Measurements from ENCODE around the gene HEPHL1. TPM values are rescaled to one million over a fixed set of nuclear protein-coding genes. Genes with fewer than 3 reads are reported as not detected.

Gene HEPHL1
- total RNA-seq, 1 donor from 2014 or later: not detected

DNA sequence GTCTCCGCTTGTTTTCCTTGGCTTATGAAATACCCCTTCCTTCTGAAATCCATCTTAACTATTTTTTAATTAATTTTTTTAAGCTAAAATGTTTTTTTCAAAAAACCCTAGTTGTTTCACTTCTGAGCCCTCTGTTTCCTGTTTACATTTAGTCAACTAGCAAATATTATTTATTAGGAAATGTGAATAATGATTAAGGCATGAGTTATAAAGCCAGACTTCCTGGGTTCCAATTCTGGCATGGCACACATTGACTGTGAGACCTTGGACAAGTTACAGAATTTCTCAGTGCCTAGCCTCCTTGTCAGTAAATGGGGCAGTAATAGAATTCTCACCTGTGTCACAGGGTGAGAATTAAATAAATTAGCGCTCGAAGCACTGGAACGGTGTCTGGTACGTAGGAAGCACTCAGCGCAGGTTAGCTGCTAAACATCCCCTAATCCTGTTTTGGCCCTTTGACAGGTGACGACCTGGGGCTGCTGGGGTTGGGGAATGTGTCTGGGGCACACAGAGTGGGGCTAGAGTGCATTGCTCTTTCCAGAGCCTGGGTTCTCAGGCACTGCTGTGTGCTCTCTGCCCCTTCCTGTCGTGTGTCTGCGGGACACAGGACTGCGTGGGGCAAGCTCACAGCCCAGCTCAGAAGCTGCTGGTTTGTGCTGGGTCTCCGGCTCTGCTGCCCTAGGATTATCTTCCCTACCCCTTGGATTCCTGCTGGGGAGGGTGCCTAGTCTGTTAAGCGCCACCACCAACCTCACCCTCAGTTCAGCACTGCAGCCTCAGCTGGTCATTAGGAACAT, 120.6 kb downstream of the HEPHL1 start:
- intact Hi-C loops (cut with DNase I): loop anchor here (10.0 kb wide), 1 partner anchor 933 kb away; no protein-coding TSS in a partner anchor
- no peak for DNase-seq (ENCODE audit: low spot score in 2 of 2)
- no peaks in the 10 kb centered on the region for H3K9me3 ChIP-seq
- peaks cover 0 to 19% of the 10 kb centered on the region in 2 donors for H3K4me1 ChIP-seq
- no peak overlapping the region for H3K27ac ChIP-seq
- H3K36me3 ChIP-seq: no peaks in the 10 kb centered on the region
- no peaks in the 10 kb centered on the region for H3K27me3 ChIP-seq
- H3K4me3 ChIP-seq: no peak overlapping the region
- TF ChIP-seq, protein P1, sequence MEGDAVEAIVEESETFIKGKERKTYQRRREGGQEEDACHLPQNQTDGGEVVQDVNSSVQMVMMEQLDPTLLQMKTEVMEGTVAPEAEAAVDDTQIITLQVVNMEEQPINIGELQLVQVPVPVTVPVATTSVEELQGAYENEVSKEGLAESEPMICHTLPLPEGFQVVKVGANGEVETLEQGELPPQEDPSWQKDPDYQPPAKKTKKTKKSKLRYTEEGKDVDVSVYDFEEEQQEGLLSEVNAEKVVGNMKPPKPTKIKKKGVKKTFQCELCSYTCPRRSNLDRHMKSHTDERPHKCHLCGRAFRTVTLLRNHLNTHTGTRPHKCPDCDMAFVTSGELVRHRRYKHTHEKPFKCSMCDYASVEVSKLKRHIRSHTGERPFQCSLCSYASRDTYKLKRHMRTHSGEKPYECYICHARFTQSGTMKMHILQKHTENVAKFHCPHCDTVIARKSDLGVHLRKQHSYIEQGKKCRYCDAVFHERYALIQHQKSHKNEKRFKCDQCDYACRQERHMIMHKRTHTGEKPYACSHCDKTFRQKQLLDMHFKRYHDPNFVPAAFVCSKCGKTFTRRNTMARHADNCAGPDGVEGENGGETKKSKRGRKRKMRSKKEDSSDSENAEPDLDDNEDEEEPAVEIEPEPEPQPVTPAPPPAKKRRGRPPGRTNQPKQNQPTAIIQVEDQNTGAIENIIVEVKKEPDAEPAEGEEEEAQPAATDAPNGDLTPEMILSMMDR (IDR thresholded peaks at IDR 0.05): no peak

DNA sequence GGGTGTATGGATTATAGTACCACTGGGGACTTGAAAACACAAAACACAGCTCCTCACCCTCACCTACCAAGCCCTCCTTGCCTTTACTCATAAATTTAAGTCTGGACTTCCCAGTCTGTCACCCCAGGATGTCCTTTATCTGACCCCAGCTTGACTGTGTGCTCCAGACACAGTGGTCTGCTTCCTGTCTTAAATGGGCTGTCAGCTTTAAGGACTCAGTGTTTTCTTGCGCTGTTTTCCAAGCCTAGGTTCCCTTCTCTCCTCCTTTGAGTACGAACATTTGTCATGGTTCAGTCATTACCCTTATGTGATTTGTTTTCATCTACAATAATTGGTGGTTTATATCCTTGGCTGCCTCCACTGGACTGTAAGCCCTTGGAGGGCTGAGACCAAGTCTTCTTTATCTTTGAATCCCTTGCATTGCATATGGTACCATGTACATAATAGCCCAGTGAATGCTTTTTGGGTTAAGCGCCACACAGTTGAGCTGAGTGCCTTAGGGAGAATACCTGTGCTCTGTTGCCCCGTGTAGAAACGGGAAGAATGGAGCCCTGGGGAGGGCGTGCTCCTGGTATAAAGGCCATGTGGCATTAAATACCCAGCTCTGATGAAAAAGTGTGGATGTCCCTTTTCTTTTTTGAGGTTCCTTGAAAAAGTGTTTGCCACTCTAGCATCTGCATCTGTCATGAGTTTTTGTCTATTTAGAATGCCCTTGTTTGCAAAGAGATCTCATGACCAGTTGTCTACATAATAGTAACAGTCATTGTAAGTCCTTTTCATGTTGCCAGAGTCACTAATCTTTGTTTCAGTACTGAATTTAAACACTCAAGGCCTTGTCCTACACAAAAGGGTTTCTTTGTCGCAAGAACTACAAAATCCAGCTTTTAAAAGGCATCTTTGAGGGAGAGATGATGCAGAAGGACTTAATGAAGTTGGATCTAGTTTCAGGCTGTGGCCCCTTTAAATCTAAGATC, 121.4 kb downstream of the HEPHL1 start:
- intact Hi-C loops (cut with DNase I): loop anchor here (10.0 kb wide), 1 partner anchor 932 kb away; no protein-coding TSS in a partner anchor
- Histone ChIP-seq H3K27ac (peak overlapping the region in 1 of 2 donors; percentile 14), H3K36me3 (no peaks in the 10 kb centered on the region), H3K4me1 (peaks cover 0 to 17% of the 10 kb centered on the region in 2 donors), H3K27me3 (no peaks in the 10 kb centered on the region), H3K9me3 (no peaks in the 10 kb centered on the region), H3K4me3 (no peak overlapping the region)
- TF ChIP-seq, protein P1 (IDR thresholded peaks at IDR 0.05): no peak
- no peak for DNase-seq (ENCODE audit: low spot score in 2 of 2)

DNA sequence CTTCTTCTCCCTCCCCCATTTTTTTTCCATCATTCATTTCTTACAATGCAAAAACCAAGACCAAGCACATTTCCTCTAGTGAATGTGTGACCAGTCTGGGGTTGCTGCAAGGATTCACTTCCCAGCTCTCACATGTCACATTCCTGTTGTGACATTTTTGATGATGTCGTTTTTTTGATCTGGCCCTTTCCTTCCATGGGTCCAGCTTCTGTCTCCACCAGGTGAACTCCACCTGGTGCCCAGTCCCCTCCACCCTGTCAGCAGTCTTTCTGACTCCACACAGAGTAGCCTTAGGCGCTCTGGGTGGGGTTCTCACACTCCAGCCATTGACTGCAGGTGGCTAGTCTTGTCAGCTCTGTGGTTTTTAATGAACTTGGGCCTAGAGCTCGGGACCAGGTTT, 123.1 kb downstream of the HEPHL1 start:
- TF ChIP-seq, protein P1 (IDR thresholded peaks at IDR 0.05): no peak
- Histone ChIP-seq H3K27ac (no peak overlapping the region), H3K27me3 (no peaks in the 10 kb centered on the region), H3K9me3 (no peaks in the 10 kb centered on the region), H3K4me3 (no peak overlapping the region), H3K4me1 (peaks cover 0 to 21% of the 10 kb centered on the region in 2 donors), H3K36me3 (no peaks in the 10 kb centered on the region)
- no peak for DNase-seq (ENCODE audit: low spot score in 2 of 2)
- intact Hi-C loops (cut with DNase I): loop anchor here (10.0 kb wide), 1 partner anchor 931 kb away; no protein-coding TSS in a partner anchor

DNA sequence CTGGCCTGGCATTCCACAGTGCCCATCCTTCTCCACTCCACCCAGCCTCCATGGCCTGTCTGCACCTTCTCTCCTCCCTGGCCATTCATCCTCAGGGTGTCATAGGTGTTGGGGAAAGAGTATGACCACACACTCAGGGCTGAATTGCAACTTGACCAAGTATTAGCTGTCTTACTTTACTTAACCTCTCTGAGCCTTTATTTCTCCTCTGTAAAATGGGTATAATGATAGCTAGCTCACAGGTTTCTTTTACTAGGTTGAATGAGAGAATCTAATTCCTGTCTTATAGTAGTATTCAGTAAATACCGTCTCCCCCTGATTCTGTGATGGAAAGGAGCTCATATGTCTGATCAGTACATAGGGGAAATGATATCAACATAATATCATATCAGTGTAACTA, 123.5 kb downstream of the HEPHL1 start:
- Histone ChIP-seq H3K4me1 (peaks cover 0 to 25% of the 10 kb centered on the region in 2 donors), H3K36me3 (no peaks in the 10 kb centered on the region), H3K4me3 (no peak overlapping the region), H3K27me3 (no peaks in the 10 kb centered on the region), H3K9me3 (no peaks in the 10 kb centered on the region), H3K27ac (no peak overlapping the region)
- intact Hi-C loops (cut with DNase I): loop anchor here (10.0 kb wide), 1 partner anchor 930 kb away; no protein-coding TSS in a partner anchor
- no peak for DNase-seq (ENCODE audit: low spot score in 2 of 2)
- TF ChIP-seq, protein P1 (IDR thresholded peaks at IDR 0.05): no peak

DNA sequence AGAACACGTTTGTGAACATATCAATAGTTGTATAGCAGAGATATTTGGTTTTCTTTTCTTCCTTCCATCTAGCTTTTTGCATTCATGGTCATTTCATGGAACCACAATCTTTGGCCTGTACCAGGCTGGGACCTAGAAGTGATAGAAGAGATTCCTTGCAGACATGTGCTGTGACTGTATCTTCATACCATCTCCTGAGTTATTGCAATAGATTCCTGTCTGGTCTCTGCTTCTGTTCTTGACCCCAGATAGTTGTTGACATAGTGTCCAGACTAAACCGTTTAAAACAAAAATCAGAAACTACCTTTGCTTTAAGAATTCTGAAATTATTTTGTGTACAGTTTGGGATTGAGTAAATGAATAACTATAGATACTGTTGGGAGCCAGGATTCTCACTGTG, 124.3 kb downstream of the HEPHL1 start:
- H3K9me3 ChIP-seq: no peaks in the 10 kb centered on the region
- no peak overlapping the region for H3K27ac ChIP-seq
- TF ChIP-seq, protein P1 (IDR thresholded peaks at IDR 0.05): no peak
- intact Hi-C loops (cut with DNase I): loop anchor here (10.0 kb wide), 1 partner anchor 929 kb away; no protein-coding TSS in a partner anchor
- no peaks in the 10 kb centered on the region for H3K36me3 ChIP-seq
- DNase-seq (ENCODE audit: low spot score in 2 of 2): no peak
- peaks cover under 1 to 32% of the 10 kb centered on the region in 2 donors for H3K4me1 ChIP-seq
- H3K27me3 ChIP-seq: no peaks in the 10 kb centered on the region
- no peak overlapping the region for H3K4me3 ChIP-seq
